Right atrium auricular region (tissue), 2 donors: Measurements from ENCODE around the gene ZNF148. TPM values are rescaled to one million over a fixed set of nuclear protein-coding genes. Genes with fewer than 3 reads are reported as not detected.

Source experiments
- DNase-seq: peaks from one replicate; pipeline ENCODE4 v3.0.0-alpha.2; 2019; ENCODE audit warnings: low spot score
- H3K27ac ChIP-seq, 2 donors: fragments of 200-600 bp; sonication (generic); 1 replicate in 1 of 2; 2 replicates in 1 of 2; pipeline ENCODE4 v1.5.1; 2016 to 2019
- H3K27me3 ChIP-seq, 2 donors: fragments of 200-600 bp; sonication (generic); one replicate each; pipeline versions ENCODE4 v1.5.1 to v1.6.0; 2017 to 2019
- H3K36me3 ChIP-seq: fragments of 200-600 bp; sonication (generic); one replicate; pipeline ENCODE4 v1.5.1; 2016
- H3K4me1 ChIP-seq, 2 donors: fragments of 200-600 bp; sonication (generic); one replicate each; pipeline versions ENCODE4 v1.5.1 to v1.6.0; 2017 to 2019
- H3K4me3 ChIP-seq, 2 donors: fragments of 200-600 bp; sonication (generic); 1 replicate in 1 of 2; 2 replicates in 1 of 2; pipeline ENCODE4 v1.5.1; 2017 to 2019; ENCODE audit warnings: mild to moderate bottlenecking in 1 of 2, moderate library complexity in 1 of 2
- H3K9me3 ChIP-seq, 2 donors: fragments of 200-600 bp; sonication (generic); one replicate each; pipeline ENCODE4 v1.5.1; 2019
- CTCF ChIP-seq, 2 donors: fragments of 200-600 bp; sonication (generic); IDR thresholded peaks; one replicate each; pipeline ENCODE4 v1.5.1; 2019; ENCODE audit warnings: antibody characterized with exemption in 2 of 2
- total RNA-seq, 2 donors: library from RNA; depleted of rRNA; stranded (reverse); fragments of >200 nt; gene quantifications; one replicate each; pipeline ENCODE4 v1.1.0, GENCODE V29; 2016

ZNF148 gene
- total RNA-seq, 2 donors from 2014 or later, result 21.3 to 24.3 TPM

GRCh38 chr3:125382298-125382697 is 7.2 kb upstream of the ZNF148 start:
- no peak overlapping the region for H3K4me3 ChIP-seq
- no peaks in the 10 kb centered on the region for H3K36me3 ChIP-seq
- H3K9me3 ChIP-seq, result no peaks in the 10 kb centered on the region
- no peaks in the 10 kb centered on the region for H3K27me3 ChIP-seq
- H3K27ac ChIP-seq, result no peak overlapping the region
- no peak for TF ChIP-seq CTCF (IDR thresholded peaks at IDR 0.05)
- no peak for DNase-seq
- H3K4me1 ChIP-seq, result no peaks in the 10 kb centered on the region

GRCh38 chr3:125381743-125382142 is 6.6 kb upstream of the ZNF148 start:
- no peaks in the 10 kb centered on the region for H3K9me3 ChIP-seq
- DNase-seq, result no peak
- H3K4me3 ChIP-seq, result no peak overlapping the region
- no peaks in the 10 kb centered on the region for H3K27me3 ChIP-seq
- TF ChIP-seq CTCF (IDR thresholded peaks at IDR 0.05), result no peak
- H3K27ac ChIP-seq, result no peak overlapping the region
- H3K36me3 ChIP-seq, result no peaks in the 10 kb centered on the region
- no peaks in the 10 kb centered on the region for H3K4me1 ChIP-seq

- H3K9me3 ChIP-seq, result no peaks in the 10 kb centered on the region
- H3K27ac ChIP-seq, result no peak overlapping the region
- H3K4me3 ChIP-seq, result no peak overlapping the region
- no peaks in the 10 kb centered on the region for H3K36me3 ChIP-seq
- no peak for DNase-seq
- peaks cover 0 to 1% of the 10 kb centered on the region in 2 donors for H3K4me1 ChIP-seq
- TF ChIP-seq CTCF (IDR thresholded peaks at IDR 0.05), result no peak
- H3K27me3 ChIP-seq, result no peaks in the 10 kb centered on the region
Measured at GRCh38 chr3:125381314-125381713, 6.2 kb upstream of the ZNF148 start.

DNA sequence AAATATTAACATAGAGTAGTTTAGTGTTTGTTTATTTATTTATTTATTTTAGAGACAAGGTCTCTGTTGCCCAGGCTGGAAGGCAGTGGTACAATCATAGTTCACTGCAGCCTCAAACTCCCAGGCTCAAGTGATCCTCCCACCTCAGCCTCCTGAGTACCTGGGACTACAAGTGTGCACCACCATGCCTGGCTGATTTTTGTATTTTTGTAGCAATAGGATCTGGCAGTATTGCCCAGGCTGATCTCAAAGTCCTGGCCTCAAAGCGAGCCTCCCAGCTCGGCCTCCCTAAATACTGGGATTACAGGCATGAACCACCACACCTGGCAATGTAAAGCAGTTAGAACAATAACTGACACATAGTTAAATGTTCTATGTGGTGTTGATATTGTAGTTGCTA is 4.4 kb upstream of the ZNF148 start:
- no peak for TF ChIP-seq CTCF (IDR thresholded peaks at IDR 0.05)
- Histone ChIP-seq H3K9me3 (no peaks in the 10 kb centered on the region), H3K27ac (no peak overlapping the region), H3K4me3 (no peak overlapping the region), H3K36me3 (no peaks in the 10 kb centered on the region), H3K4me1 (peaks cover 0 to 9% of the 10 kb centered on the region in 2 donors), H3K27me3 (no peaks in the 10 kb centered on the region)
- no peak for DNase-seq

GRCh38 chr3:125378762-125379161 is 3.6 kb upstream of the ZNF148 start:
- Histone ChIP-seq H3K36me3 (no peaks in the 10 kb centered on the region), H3K27me3 (no peaks in the 10 kb centered on the region), H3K4me1 (peaks cover 0 to 15% of the 10 kb centered on the region in 2 donors), H3K27ac (no peak overlapping the region), H3K4me3 (no peak overlapping the region), H3K9me3 (no peaks in the 10 kb centered on the region)
- DNase-seq, result no peak
- TF ChIP-seq CTCF (IDR thresholded peaks at IDR 0.05), result no peak

DNA sequence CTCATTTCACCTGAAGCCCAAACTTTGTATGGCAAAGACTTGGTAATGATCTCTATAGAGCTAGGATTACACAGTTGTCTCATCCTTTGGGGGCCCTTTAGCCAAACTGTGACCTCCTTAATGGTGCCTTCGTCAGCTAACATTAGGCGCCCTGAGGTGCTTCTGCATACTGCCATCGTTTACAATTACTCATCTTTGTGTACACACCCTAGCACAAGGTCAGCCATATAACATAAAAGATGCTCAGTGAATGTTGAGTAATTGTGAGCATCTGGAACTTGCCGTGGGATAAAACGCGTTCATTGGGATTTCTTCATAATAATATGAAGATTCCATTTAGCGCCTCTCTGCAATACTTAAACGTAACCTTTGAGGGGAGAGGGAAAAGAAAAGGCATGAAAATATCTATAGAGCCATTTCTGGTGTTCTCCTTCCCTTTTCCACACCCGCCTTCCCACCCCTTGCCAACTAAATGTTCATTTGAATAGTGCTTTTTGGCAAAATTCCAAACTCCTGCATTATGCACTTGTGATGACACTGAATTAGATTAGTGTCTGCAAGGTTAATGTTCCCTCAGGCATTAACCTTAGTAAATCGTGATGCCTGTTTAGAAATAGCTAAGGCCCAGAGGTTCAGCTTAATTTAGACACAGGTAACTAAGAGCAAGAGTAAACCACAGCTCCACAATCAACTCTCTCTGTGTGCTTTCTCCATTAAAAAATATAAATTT is 990 bp upstream of the ZNF148 start:
- DNase-seq, result no peak
- Histone ChIP-seq H3K27me3 (no peaks in the 10 kb centered on the region), H3K27ac (peak overlapping the region; percentile 93 to 94), H3K4me3 (peak overlapping the region; percentile 81 to 84), H3K36me3 (no peaks in the 10 kb centered on the region), H3K9me3 (no peaks in the 10 kb centered on the region), H3K4me1 (peaks cover 0 to 24% of the 10 kb centered on the region in 2 donors)
- TF ChIP-seq CTCF (IDR thresholded peaks at IDR 0.05), result no peak
